BLaER1 treated with 17β-estradiol and CSF1 and Interleukin-3, amounts not matched to agents 10 nM and 100 nM (cell line): Measurements from ENCODE around the gene AFF3.

Source experiments
- H3K27ac ChIP-seq, 11 experiments: shearing (Covaris generic); formaldehyde crosslinking; 2 replicates each; pipeline ENCODE4 v1.8.1; 2022
- H3K27me3 ChIP-seq, 11 experiments: shearing (Covaris generic); formaldehyde crosslinking; 2 replicates each; pipeline ENCODE4 v1.8.1; 2022
- H3K36me3 ChIP-seq, 11 experiments: shearing (Covaris generic); formaldehyde crosslinking; 2 replicates each; pipeline ENCODE4 v1.8.1; 2022
- H3K4me1 ChIP-seq, 10 experiments: shearing (Covaris generic); formaldehyde crosslinking; 2 replicates each; pipeline ENCODE4 v1.8.1; 2022
- H3K4me2 ChIP-seq, 11 experiments: shearing (Covaris generic); formaldehyde crosslinking; 2 replicates each; pipeline ENCODE4 v1.8.1; 2022
- H3K4me3 ChIP-seq, 10 experiments: shearing (Covaris generic); formaldehyde crosslinking; 2 replicates each; pipeline ENCODE4 v1.8.1; 2022
- H3K9ac ChIP-seq, 11 experiments: shearing (Covaris generic); formaldehyde crosslinking; 2 replicates each; pipeline ENCODE4 v1.8.1; 2022
- H3K9me3 ChIP-seq, 11 experiments: shearing (Covaris generic); formaldehyde crosslinking; replicated peaks in 1 of 11; 2 replicates each; pipeline ENCODE4 v1.8.1; 2022
- H4K20me1 ChIP-seq, 11 experiments: shearing (Covaris generic); formaldehyde crosslinking; 2 replicates each; pipeline ENCODE4 v1.8.1; 2022
- Cebpa-rat ChIP-seq, 11 experiments: shearing (Covaris generic); IDR thresholded peaks; 2 replicates each; pipeline ENCODE4 v1.8.1; 2022

Gene AFF3

DNA sequence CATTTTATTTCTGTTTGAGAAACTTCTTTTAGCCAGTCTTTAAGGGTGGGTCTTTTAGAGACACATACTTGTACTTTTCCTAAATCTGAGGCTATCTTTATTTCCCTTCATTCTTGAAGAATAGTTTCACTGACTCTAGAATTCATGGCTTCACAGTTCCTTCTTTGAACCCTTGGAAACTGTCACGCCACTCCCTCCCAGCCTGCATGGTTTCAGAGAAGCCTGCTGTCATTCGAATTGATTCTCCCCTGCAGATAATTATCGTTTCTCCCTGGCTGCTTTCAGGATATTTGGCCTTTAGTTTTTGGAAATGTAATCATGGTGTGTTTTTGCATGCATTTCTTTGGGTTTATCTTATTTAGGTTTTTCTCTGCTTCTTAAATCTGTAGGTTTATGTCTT lies 580.6 kb downstream of the AFF3 start:
- no peak for TF ChIP-seq Cebpa-rat (IDR thresholded peaks at IDR 0.05)
- Histone ChIP-seq H4K20me1 (no peaks in the 10 kb centered on the region), H3K27ac (no peak overlapping the region), H3K4me1 (peaks cover 0 to under 1% (median 0%) of the 10 kb centered on the region in 10 experiments; a peak in 1 of 20 replicates), H3K9ac (no peak overlapping the region), H3K4me3 (no peak overlapping the region), H3K4me2 (no peak overlapping the region), H3K36me3 (peaks cover 0 to 30% (median 15%) of the 10 kb centered on the region in 11 experiments; a peak in 6 of 22 replicates), H3K27me3 (no peaks in the 10 kb centered on the region), H3K9me3 (no peaks in the 10 kb centered on the region)

- Histone ChIP-seq H3K27ac (no peak overlapping the region), H3K4me3 (no peak overlapping the region), H3K4me1 (peaks cover 0 to 25% (median 23%) of the 10 kb centered on the region in 10 experiments; a peak in 18 of 20 replicates), H3K36me3 (peaks cover 0 to 23% (median 14%) of the 10 kb centered on the region in 11 experiments; a peak in 17 of 22 replicates), H3K9me3 (peaks cover 0 to 13% (median 0%) of the 10 kb centered on the region in 11 experiments; a peak in 6 of 22 replicates), H4K20me1 (no peaks in the 10 kb centered on the region), H3K9ac (no peak overlapping the region), H3K4me2 (peak overlapping the region in 2 of 11 experiments; percentile 12 to 39; a peak in 2 of 22 replicates), H3K27me3 (no peaks in the 10 kb centered on the region)
- TF ChIP-seq Cebpa-rat (IDR thresholded peaks at IDR 0.05) = no peak
These were observed 583.2 kb downstream of the AFF3 start for GRCh38 chr2:99559075-99559662.

DNA sequence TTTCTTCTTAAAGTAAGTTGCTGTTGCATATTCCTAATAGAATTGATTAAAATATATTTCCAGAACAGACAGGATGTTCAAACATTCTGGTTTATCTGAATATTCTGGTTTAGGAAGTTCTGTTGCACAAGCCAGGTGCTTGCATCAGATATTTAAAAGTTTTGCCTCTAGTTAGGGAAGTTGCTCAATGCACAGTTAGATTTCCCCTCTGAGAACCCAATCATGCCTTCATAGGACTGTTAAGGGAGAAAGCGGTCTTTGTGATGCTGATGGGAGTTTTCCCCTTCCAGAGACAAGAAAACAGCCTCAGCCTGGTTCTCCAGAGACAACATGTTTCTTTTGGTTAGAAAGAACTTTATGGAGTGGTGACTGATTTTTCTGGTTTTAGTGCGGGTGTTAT lies 587.0 kb downstream of the AFF3 start:
- H3K27ac ChIP-seq = peak overlapping the region in 10 of 11 experiments; percentile 32 to 80 (median 74); a peak in 20 of 22 replicates
- no peaks in the 10 kb centered on the region for H3K27me3 ChIP-seq
- H3K4me2 ChIP-seq = peak overlapping the region in 10 of 11 experiments; percentile 12 to 72 (median 58); a peak in 20 of 22 replicates
- no peak overlapping the region for H3K4me3 ChIP-seq
- peak in 7 of 11 experiments; percentile 39 to 90 (median 82); a peak in 14 of 22 replicates for TF ChIP-seq Cebpa-rat (IDR thresholded peaks at IDR 0.05)
- peak overlapping the region in 7 of 11 experiments; percentile 9 to 60 (median 47); a peak in 11 of 22 replicates for H3K9ac ChIP-seq
- H3K9me3 ChIP-seq = peaks cover 0 to 15% (median 0%) of the 10 kb centered on the region in 11 experiments; a peak in 6 of 22 replicates
- no peaks in the 10 kb centered on the region for H4K20me1 ChIP-seq
- peaks cover 0 to 59% (median 45%) of the 10 kb centered on the region in 11 experiments; a peak in 19 of 22 replicates for H3K36me3 ChIP-seq
- H3K4me1 ChIP-seq = peaks cover 0 to 25% (median 23%) of the 10 kb centered on the region in 10 experiments; a peak in 18 of 20 replicates

GRCh38 chr2:99554871-99555270 lies 587.5 kb downstream of the AFF3 start:
- H4K20me1 ChIP-seq = no peaks in the 10 kb centered on the region
- peaks cover 0 to 15% (median 0%) of the 10 kb centered on the region in 11 experiments; a peak in 6 of 22 replicates for H3K9me3 ChIP-seq
- TF ChIP-seq Cebpa-rat (IDR thresholded peaks at IDR 0.05) = no peak
- H3K9ac ChIP-seq = peak overlapping the region in 6 of 11 experiments; percentile 12 to 55 (median 24); a peak in 5 of 22 replicates
- H3K27me3 ChIP-seq = no peaks in the 10 kb centered on the region
- H3K4me2 ChIP-seq = peak overlapping the region in 8 of 11 experiments; percentile 12 to 72 (median 58); a peak in 16 of 22 replicates
- peaks cover 0 to 25% (median 23%) of the 10 kb centered on the region in 10 experiments; a peak in 18 of 20 replicates for H3K4me1 ChIP-seq
- peak overlapping the region in 10 of 11 experiments; percentile 7 to 80 (median 74); a peak in 17 of 22 replicates for H3K27ac ChIP-seq
- H3K36me3 ChIP-seq = peaks cover 0 to 64% (median 50%) of the 10 kb centered on the region in 11 experiments; a peak in 19 of 22 replicates
- no peak overlapping the region for H3K4me3 ChIP-seq

- Histone ChIP-seq H3K9ac (peak overlapping the region in 4 of 11 experiments; percentile 18 to 55 (median 24); a peak in 3 of 22 replicates), H3K36me3 (peaks cover 0 to 71% (median 50%) of the 10 kb centered on the region in 11 experiments; a peak in 19 of 22 replicates), H3K4me3 (no peak overlapping the region)
These were observed 588.2 kb downstream of the AFF3 start for GRCh38 chr2:99554238-99554637.

DNA sequence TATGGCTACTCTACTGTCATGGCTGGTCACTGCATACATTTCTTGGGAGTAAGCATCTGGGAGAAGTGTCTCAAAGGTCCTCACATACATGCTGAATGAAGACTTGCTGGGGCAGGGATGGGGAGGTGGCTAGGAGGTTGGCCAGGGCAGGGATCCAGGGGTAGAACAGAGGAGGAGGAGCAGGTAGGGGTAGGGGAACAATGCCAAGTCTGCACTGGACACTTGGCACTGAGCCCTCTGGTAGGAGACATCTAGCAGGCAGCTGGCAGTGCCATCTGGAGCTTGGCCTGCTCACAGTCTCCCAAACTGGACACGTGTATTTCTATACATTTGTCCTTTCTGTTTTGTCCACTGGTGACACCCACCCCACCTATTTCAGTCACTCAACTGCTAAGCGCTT lies 589.9 kb downstream of the AFF3 start:
- Histone ChIP-seq H3K36me3 (peaks cover 0 to 66% (median 47%) of the 10 kb centered on the region in 11 experiments; a peak in 19 of 22 replicates), H3K4me2 (no peak overlapping the region), H3K4me3 (no peak overlapping the region), H3K4me1 (peaks cover 0 to 25% (median 23%) of the 10 kb centered on the region in 10 experiments; a peak in 18 of 20 replicates), H3K9ac (no peak overlapping the region), H3K27ac (peak overlapping the region in 3 of 11 experiments; percentile 12 to 38 (median 16); a peak in 3 of 22 replicates), H3K27me3 (no peaks in the 10 kb centered on the region), H4K20me1 (no peaks in the 10 kb centered on the region), H3K9me3 (peaks cover 0 to 15% (median 0%) of the 10 kb centered on the region in 11 experiments; a peak in 6 of 22 replicates)
- TF ChIP-seq Cebpa-rat (IDR thresholded peaks at IDR 0.05) = no peak

More at GRCh38 chr2:99554238-99554637, 588.2 kb downstream of the AFF3 start:
- Histone ChIP-seq H3K9me3 (peaks cover 0 to 15% (median 0%) of the 10 kb centered on the region in 11 experiments; a peak in 6 of 22 replicates), H3K4me1 (peaks cover 0 to 25% (median 23%) of the 10 kb centered on the region in 10 experiments; a peak in 18 of 20 replicates), H4K20me1 (no peaks in the 10 kb centered on the region), H3K27ac (peak overlapping the region in 9 of 11 experiments; percentile 22 to 80 (median 75); a peak in 14 of 22 replicates), H3K27me3 (no peaks in the 10 kb centered on the region), H3K4me2 (peak overlapping the region in 7 of 11 experiments; percentile 40 to 72 (median 60); a peak in 9 of 22 replicates)
- TF ChIP-seq Cebpa-rat (IDR thresholded peaks at IDR 0.05) = no peak

- no peak for TF ChIP-seq Cebpa-rat (IDR thresholded peaks at IDR 0.05)
- H3K27me3 ChIP-seq = no peaks in the 10 kb centered on the region
- H3K9ac ChIP-seq = no peak overlapping the region
- H4K20me1 ChIP-seq = no peaks in the 10 kb centered on the region
- peaks cover 0 to 14% (median 10%) of the 10 kb centered on the region in 10 experiments; a peak in 18 of 20 replicates for H3K4me1 ChIP-seq
- H3K9me3 ChIP-seq = peaks cover 0 to 9% (median 0%) of the 10 kb centered on the region in 11 experiments; a peak in 6 of 22 replicates
- H3K4me2 ChIP-seq = no peak overlapping the region
- peaks cover 0 to 73% (median 47%) of the 10 kb centered on the region in 11 experiments; a peak in 19 of 22 replicates for H3K36me3 ChIP-seq
- no peak overlapping the region for H3K27ac ChIP-seq
- no peak overlapping the region for H3K4me3 ChIP-seq
These were observed 592.0 kb downstream of the AFF3 start for GRCh38 chr2:99550368-99550767.

- no peak overlapping the region for H3K9ac ChIP-seq
- no peaks in the 10 kb centered on the region for H3K27me3 ChIP-seq
- no peak overlapping the region for H3K27ac ChIP-seq
- H4K20me1 ChIP-seq = no peaks in the 10 kb centered on the region
- no peaks in the 10 kb centered on the region; a peak in 1 of 22 replicates for H3K9me3 ChIP-seq
- no peak overlapping the region for H3K4me3 ChIP-seq
- TF ChIP-seq Cebpa-rat (IDR thresholded peaks at IDR 0.05) = no peak
- H3K36me3 ChIP-seq = peaks cover 0 to 30% (median 14%) of the 10 kb centered on the region in 11 experiments; a peak in 14 of 22 replicates
- H3K4me1 ChIP-seq = peaks cover 0 to 16% (median 5%) of the 10 kb centered on the region in 10 experiments; a peak in 9 of 20 replicates
- no peak overlapping the region for H3K4me2 ChIP-seq
These were observed 596.8 kb downstream of the AFF3 start for GRCh38 chr2:99545604-99546003.

DNA sequence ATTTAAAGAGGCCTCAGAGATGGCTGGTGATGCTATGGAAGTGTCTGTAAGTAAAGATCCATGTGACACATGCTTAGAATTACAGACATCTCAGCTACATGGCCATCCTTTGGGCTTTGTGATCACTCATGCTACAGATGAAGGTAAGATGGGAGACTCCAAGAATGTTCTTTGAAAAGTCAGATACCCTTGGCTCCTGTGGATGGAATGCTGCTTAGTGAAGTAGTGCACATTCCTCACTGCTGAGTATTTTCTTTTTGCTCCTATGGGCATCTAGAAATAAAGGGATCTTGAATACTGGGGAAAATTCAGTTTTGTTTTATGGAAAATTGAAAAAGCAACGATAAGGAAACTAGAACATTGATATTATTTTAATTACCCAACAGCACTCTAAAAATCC lies 597.3 kb downstream of the AFF3 start:
- Histone ChIP-seq H3K27me3 (no peaks in the 10 kb centered on the region), H3K36me3 (peaks cover 0 to 24% (median 8%) of the 10 kb centered on the region in 11 experiments; a peak in 9 of 22 replicates), H3K4me2 (no peak overlapping the region)

More for the DNA sequence above, 597.3 kb downstream of the AFF3 start:
- Histone ChIP-seq H3K27ac (no peak overlapping the region), H3K9ac (no peak overlapping the region), H3K9me3 (no peaks in the 10 kb centered on the region; a peak in 1 of 22 replicates), H3K4me1 (peaks cover 0 to 16% (median 5%) of the 10 kb centered on the region in 10 experiments; a peak in 9 of 20 replicates), H4K20me1 (no peaks in the 10 kb centered on the region), H3K4me3 (no peak overlapping the region)
- TF ChIP-seq Cebpa-rat (IDR thresholded peaks at IDR 0.05) = no peak
